ENCODE results near the gene POSTN.
"Not testable (repeated sequence)": the region's sequence is repeated elsewhere in the genome, so short reads cannot be mapped to it uniquely, and the experiment has no call there.

POSTN gene

DNA sequence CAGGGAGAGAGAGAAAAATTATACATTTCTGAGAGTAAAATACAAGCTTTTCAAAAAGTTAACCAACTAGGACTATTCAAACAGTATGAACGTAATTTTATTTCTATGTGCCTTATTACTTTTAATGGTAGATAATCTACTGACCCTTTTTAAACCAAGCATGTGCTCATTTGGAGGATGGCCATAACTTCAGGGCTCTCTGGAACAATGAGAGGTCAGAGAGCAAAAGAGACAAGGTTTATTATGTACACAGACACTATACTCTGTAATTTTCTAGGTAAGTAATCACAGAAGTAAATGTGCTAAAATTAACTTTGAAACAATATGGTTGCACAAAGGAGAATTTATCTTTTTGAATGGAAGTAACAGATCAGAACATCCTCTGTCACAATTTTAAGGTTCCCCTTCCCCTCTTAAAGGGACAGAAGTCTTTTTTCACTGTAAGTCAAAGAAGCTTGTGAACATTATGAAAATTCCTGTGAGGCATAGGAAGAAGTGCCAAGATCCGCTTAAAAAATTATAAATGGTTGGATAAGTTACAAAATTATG lies 1.0 kb downstream of the POSTN start:
- no peak for DNase-seq (ENCODE audit: low read depth in 2 of 3, low spot score in 2 of 3)

DNA sequence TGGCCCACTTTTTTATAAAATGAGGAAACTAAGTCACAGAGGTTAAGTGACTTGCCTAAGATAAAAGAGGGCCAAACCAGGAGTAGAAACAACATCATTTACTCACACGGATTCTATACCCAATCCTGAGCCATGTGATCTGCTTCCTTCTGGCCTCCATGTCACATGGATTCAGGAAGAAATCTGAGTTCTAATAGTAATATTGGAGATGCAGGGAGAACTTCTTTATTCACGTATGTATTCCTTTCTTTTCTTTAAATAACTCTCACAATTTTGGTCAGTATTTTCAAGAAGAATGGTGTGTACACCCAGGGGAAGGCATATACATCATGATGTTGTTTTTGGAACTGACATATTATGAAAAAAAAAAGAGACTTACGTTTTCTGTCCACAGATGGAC lies 1.8 kb downstream of the POSTN start:
- no peak for DNase-seq (ENCODE audit: low read depth in 2 of 3, low spot score in 2 of 3)

DNA sequence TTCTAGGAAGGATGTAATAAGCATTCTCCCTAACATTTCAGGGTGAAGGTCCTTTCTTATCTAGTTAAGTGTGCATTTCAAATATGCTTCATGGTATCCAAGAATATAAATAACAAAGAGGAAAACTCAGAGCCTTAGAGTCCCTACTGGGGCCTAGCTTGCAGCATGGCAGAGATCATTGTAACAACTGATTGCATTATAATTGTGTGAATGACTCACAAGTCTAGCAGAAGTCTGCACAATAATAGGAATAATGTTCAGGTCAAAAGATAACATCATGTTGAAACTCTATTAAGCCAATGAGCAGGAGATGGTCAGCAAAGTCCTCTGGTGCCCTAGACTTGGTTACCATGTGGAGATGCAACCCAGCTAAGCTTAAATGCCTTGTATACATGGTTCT lies 3.4 kb downstream of the POSTN start:
- DNase-seq (ENCODE audit: low read depth in 2 of 3, low spot score in 2 of 3): no peak

DNA sequence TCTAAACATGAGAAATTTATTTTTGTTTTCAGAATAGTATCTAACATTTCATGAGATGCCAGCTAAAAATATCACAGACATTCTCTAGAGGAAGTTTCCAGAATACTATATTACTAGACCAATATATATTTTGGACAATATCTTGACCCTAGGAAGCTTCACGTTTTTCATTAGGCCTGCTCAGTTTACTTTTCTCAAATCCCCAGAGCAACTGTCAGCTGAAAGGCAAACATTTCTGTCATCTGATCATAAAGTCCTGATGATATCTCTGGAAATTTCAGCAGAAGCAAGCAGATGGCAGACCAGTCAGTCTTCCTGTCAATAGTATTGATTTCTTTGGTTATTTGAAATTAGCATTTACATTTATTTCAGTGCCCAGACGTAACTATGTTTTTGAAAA lies 4.0 kb downstream of the POSTN start:
- no peak for DNase-seq (ENCODE audit: low read depth in 2 of 3, low spot score in 2 of 3)

DNA sequence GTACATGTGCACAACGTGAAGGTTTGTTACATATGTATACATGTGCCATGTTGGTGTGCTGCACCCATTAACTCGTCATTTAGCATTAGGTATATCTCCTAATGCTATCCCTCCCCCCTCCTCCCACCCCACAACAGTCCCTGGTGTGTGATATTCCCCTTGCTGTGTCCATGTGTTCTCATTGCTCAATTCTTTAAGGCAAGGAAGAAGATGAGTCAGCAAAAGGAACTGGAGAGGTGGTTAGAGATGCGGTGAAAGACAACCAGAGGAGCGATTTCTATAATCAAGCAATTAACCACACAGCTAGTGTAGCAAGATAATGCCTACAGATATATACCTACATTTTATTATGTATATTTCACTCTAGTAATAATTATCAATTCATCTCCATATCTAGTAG lies 9.2 kb downstream of the POSTN start:
- DNase-seq (ENCODE audit: low read depth in 2 of 3, low spot score in 2 of 3): not testable (repeated sequence)

DNA sequence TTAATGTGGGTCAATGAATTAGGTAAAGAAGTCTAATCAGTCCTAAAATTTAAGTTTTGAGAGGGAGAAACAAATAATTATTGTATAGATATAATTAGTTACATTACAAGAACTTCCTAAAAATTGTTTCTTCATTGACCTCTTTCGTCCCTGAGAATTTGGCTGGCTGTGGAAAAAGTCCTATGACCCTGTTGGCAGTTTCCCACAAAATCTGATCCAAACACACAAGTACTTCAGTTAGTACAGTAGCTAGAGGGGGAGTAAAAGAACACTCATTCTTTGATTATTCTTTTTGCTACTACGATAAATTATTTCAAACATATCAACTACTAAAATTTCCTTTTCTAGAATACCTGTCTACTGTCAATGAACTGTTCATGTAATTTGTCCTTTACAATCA lies 11.3 kb downstream of the POSTN start:
- DNase-seq (ENCODE audit: low read depth in 2 of 3, low spot score in 2 of 3): no peak

DNA sequence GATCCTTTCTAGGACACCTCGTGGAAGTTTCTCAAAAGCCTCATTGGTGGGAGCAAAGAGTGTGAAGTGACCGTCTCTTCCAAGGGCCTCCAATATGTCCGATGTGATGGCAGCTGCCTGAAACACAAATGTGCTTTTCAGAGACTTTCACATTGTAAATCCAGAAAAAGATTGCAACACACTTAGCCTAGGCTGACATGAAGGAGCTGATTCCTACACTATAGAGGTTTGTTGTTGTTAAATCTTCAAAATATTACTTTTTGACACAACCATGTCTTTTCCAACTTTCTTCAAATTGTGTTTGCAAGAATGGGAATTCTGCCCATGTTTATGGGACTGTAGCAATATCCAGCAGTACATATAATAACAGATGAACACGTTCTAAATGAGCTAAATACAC lies 12.4 kb downstream of the POSTN start:
- DNase-seq (ENCODE audit: low read depth in 2 of 3, low spot score in 2 of 3): no peak

DNA sequence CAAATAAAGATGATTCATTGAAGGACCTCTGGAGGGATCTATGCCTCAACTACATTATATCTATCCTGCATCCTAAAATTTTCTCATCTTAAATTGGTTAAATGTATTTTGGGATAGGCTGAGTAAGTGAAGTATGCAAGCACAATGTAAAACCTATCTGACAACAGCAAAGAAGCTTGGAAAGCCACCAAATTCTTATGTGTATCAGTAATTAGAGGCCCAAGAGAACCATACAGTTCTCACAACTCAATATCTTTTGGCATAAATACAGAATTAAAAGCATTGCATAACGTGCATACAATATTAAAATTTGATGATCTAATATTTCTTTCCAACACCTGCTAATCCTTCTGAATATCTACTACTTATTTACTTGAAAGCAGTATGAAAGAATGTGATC lies 13.0 kb downstream of the POSTN start:
- DNase-seq (ENCODE audit: low read depth in 2 of 3, low spot score in 2 of 3): no peak

DNA sequence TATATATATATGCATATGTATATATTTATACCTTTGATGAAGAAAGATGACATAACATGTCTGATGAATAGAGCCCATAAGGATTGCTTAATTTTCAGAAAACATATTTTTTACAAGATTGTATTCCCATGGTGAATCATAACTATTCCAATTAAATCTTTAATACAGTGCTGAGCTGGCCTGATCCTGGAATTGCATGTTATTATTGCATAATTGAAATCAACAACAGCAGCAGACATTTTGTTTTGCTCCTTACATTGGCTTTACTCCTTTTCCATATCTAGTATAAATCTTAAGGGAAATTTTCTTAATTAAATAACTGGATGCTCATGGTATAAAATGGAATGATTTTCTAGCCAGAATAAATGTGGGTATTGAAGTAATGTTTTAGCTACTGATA lies 22.0 kb downstream of the POSTN start:
- no peak for DNase-seq (ENCODE audit: low read depth in 2 of 3, low spot score in 2 of 3)

DNA sequence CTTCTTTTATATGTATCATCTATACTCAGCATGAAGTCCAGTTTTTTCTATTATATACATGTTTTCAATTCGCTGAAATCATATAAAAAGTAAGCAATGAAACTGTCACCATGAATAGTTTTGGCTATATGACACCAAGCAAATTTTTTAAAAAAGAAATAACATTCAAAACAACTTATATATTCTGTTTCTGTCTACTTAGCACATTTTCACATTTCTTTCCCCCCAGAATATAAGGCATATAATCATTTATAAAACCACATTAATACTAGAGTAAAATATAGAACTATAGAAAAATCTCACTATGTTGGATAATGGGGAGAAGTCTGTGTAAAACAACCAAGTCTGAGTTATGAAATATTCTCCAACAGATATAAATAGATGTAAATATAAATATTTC lies 33.1 kb downstream of the POSTN start:
- no peak for DNase-seq (ENCODE audit: low read depth in 2 of 3, low spot score in 2 of 3)

DNA sequence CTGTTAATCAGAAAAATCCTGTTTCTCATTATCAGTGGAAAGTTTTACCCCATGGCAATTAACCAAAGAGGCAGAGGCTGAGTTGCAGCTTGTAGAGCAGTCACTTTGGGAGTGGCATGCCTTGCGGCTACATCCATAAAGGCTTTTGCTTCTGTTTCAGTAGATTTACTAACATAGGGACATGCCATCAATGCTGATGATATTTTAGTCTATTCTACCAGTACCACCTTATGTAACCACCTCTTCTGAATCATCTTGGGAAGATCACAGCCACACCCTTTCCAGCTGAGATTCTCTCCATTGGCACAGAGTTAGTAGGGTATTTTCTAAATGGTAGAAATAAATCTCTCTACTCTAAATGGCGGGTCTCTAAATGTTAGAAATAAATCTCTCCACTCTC lies 37.5 kb downstream of the POSTN start:
- DNase-seq (ENCODE audit: low read depth in 2 of 3, low spot score in 2 of 3): no peak

DNA sequence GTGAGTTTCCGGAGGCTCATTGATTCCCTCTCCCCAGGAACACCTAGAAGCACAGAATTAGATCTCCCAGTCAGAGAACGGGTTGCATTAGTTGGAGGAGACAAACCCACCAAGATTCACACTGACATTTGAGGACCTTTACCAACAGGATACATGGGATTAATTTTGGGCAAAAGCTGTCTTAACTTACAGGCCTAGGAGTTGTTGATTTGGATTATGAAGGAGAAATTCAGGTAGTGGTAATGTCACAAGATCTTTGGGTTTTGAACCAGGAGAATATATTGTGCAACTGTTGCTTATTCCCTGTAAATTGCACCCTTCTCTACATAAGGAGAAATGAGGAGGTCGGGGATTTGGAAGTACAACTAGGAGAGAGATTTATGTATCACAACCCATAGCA lies 38.0 kb downstream of the POSTN start:
- no peak for DNase-seq (ENCODE audit: low read depth in 2 of 3, low spot score in 2 of 3)

DNA sequence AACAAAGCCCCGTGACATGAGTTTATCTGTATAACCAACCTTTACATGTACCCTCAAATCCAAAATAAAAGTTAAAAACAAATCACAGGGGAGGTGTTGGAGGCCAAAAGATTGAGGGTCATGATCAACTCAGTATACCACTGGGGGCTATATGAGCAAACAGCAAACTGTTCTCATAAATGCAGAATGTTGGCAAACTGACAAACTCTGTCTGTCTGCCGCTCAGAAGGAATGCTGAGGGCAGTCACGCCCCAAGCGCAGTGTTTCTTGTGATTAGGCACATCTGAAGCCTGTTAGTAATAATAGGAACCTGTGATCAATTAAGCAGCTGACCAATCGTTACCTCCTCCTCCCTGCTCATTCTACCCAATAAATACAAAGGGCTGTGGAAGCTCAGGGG lies 39.8 kb downstream of the POSTN start:
- DNase-seq (ENCODE audit: low read depth in 2 of 3, low spot score in 2 of 3): not testable (repeated sequence)

DNA sequence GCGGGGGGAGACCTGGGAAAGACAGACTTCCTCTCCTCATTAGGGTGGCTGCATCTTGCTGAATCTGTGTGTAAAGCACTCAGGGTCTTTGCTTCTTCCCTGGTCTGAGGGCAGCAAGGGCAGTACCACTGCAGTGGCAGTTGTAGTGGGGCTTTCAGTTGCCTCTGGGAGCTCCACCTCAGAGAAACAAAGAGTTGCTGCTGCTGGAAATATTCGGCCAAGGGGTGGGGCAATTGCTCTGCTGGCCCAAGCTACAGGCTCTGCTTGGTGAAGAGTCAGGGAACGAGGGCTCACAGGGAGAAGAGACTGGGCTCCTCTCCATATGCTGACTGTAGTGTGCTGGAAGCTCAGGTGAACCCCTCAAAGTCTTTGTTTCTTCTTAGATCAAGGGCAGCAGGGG lies 52.5 kb downstream of the POSTN start:
- no peak for DNase-seq (ENCODE audit: low read depth in 2 of 3, low spot score in 2 of 3)

DNA sequence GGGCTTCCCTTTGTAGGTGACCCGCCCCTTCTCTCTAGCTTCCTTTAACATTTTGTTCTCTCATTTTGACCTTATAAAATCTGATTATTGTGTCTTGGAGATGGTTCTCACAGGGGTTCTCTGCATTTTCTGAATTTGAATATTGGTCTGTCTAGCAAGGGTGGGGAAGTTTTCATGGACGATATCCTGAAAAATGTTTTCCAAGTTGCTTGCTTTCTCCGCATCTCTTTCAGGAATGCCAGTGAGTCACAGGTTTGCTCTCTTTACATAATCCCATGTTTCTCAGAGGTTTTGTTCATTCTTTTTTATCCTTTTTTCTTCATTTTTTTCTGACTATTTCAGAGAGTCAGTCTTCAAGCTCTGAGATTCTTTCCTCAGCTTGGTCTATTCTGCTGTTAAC lies 53.6 kb downstream of the POSTN start:
- no peak for DNase-seq (ENCODE audit: low read depth in 2 of 3, low spot score in 2 of 3)

DNA sequence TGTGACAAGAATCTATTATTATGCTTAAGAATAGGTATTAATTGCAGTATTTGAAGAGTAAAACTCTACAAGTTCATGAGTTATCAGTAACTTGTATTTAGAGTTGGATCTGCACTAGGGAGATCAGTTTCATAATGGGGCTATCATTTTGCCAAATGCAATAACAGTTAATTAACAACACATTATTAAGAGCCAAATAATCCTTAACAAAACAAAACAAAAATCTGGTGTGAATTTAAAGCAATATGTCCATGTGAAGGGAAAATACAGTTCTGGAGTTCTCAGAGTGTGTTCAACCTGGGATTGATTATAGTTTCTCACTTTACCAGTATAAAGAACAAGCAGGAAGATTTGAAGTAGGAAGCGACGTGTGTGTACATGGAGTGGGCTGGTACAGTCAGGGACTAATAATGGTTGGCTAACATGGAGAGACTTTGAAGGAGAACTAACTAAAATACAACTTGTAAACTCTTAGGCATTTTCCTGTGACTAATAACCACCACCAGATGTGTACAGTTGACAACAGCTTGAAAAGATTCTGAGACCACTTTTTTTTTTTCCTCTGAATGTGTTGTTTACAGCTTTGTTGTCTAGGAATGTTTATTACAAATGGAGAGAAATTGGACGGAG lies 58.5 kb downstream of the POSTN start:
- no peak for DNase-seq (ENCODE audit: low read depth in 2 of 3, low spot score in 2 of 3)

DNA sequence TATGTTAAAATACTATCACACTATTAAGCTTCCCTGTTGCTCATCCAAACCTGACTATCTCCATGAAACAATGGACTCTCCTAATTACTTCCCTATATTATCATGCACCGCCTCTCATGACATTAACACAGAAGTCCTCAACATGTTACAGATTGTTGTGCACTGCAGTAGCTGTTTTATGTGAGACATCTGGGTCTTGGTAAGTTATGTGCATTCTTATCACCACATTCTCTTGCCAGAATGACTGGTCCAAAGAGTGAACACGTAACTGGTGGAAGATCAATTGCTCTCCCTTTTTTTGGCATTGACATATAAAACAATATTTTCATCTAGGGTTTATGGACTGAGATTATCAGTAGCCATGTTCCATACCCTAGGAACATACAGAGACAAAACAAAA lies 59.4 kb downstream of the POSTN start:
- DNase-seq (ENCODE audit: low read depth in 2 of 3, low spot score in 2 of 3): no peak

DNA sequence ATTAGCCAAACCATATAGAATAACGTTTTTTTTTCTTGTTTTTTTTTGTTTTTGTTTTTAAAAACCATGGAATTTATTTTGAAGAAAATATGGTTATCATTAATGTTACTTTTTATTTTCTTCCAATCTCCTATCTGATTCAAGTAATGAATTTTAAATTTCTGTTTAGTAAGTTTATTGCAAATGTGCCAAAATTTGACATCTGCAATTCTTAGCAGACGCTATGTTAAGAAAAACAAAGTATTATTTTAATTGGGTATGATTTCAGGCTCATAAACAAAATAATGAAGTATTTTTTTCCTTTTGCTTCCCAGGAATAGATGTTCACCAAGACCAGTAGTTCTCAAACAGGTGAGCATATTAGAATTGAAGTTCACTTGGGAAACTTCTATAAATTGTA lies 63.1 kb downstream of the POSTN start:
- no peak for DNase-seq (ENCODE audit: low read depth in 2 of 3, low spot score in 2 of 3)

DNA sequence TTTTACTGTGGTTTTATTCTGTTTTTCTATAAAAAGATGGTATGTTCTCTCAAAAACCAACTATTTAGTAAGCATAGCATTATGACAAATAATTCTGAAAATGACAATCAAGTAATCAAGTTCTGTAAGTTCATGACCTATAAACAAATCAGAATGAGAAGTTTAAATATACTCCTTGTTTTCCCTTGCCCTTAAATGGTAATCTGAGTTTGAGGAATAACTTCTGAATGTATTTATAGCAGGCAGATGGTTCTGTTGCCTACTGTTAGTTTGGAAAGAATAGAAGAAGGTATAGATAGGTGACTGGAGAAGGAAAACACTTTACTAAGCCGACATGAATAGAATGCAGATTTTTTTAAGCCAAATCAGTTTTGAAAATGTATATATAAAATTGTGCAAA lies 63.9 kb downstream of the POSTN start:
- DNase-seq (ENCODE audit: low read depth in 2 of 3, low spot score in 2 of 3): no peak

DNA sequence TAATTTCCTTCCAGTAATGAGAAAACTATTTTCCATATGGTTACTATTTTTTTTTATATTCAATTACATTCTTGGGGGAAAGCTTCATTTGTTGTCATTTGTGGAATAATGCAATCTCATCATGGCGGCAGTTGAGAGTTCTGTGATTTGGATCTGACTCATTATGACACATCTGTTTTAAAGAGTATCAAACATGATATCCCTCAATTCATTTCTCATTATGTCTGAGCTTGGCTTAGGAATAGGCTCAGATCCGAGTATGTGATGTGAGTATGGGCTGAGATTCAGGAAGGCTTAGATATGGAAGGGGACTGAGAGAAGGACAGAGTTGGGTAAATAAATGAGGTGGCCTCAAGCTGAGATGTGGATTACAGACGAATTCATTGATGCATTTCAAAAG lies 64.4 kb downstream of the POSTN start:
- DNase-seq (ENCODE audit: low read depth in 2 of 3, low spot score in 2 of 3): no peak

DNA sequence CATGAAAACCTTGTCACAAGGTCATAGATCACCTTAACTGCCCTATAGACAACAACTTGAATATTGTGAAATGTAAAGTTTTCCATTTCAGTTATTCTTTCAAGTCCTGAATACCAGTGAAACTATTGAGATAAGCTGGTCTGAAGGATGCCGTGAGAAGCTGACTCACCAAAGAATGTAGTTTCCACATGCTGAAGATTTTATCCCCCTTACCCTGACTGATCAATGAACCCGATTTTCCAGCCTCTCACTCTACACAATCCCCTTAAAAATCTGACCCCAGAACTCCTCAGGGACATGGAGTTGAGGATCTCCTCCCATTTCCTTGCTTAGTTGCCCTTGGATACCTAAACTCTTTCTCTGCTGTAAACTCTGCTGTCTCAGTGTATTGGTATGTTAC lies 67.5 kb downstream of the POSTN start:
- DNase-seq (ENCODE audit: low read depth in 2 of 3, low spot score in 2 of 3): no peak

DNA sequence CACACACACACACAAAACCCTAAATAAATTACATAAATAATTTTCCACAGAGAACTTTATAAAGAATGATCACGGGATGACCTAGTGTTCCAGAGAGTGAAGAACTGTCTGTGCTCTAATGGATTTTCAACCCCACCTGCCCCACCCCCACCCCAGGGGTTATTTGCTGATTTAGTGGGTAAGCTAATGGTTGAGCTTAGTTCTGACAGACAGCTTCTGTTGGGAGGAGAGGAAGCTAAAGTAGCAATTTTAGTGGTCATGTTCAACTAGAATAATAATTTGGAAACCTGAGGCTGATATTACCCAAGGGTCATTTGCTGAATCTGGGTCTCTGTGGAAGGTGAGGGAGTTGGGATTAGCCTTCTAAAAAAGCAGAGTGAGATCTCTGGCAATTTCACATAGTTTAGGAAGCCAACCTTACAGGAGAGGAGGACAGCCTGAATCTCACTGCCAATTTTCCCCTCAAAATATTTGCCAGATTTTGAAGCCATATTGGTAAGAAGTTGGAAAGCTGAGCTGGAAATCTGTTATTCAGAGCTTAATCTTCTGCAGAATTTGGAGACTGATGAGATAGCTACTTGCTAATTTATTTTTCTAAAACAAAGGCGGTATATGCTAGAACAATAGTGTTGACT lies 68.7 kb downstream of the POSTN start:
- no peak for DNase-seq (ENCODE audit: low read depth in 2 of 3, low spot score in 2 of 3)
